Activated CD4-positive, alpha-beta T cell treated with anti-CD3 and anti-CD28 coated beads for 36 hours (primary cell): ENCODE data around the gene QSOX2. TPM values are rescaled to one million over a fixed set of nuclear protein-coding genes. Genes with fewer than 3 reads are reported as not detected.

Source experiments
- ATAC-seq: fragments of 200-7000 bp; cut with Tn5 transposase; one replicate; pipeline ENCODE4 v1.10.0; 2021; ENCODE audit warnings: mild to moderate bottlenecking, moderate library complexity
- CTCF ChIA-PET: fragments of 350-600 bp; sonication (Branson Sonifier 250); formaldehyde crosslinking; loops from one replicate; lab custom pipeline; 2021; ENCODE audit warnings: antibody characterized with exemption; lab: Charles Lee
- POLR2A ChIA-PET: fragments of 350-600 bp; sonication (Branson Sonifier 250); formaldehyde crosslinking; loops from one replicate; lab custom pipeline; 2021; ENCODE audit warnings: antibody characterized with exemption, inconsistent platforms; lab: Charles Lee
- DNase-seq: peaks from one replicate; pipeline ENCODE4 v3.0.0-alpha.2; 2020
- H3K27ac Mint-ChIP-seq: one replicate; pipeline ENCODE4 v1.8.0; 2021; ENCODE audit warnings: mixed read lengths
- H3K27me3 Mint-ChIP-seq: one replicate; pipeline ENCODE4 v1.8.0; 2021; ENCODE audit warnings: mixed read lengths
- H3K36me3 Mint-ChIP-seq: one replicate; pipeline ENCODE4 v1.8.0; 2021; ENCODE audit warnings: low read depth, mixed read lengths
- H3K4me1 Mint-ChIP-seq: one replicate; pipeline ENCODE4 v1.8.0; 2021; ENCODE audit warnings: mixed read lengths
- H3K4me3 Mint-ChIP-seq: one replicate; pipeline ENCODE4 v1.8.0; 2021; ENCODE audit warnings: mild to moderate bottlenecking, moderate library complexity, mixed read lengths
- H3K9me3 Mint-ChIP-seq: one replicate; pipeline ENCODE4 v1.8.0; 2021; ENCODE audit warnings: low read depth, mixed read lengths
- intact Hi-C, 2 experiments: fragments of 100-400 bp; cut with DNase I in 1 of 2; cut with micrococcal nuclease in 1 of 2; formaldehyde crosslinking; loops; one replicate each; pipeline versions ENCODE4 v1.14.2 to v1.15.1; 2022 to 2024; cut with DNase I, micrococcal nuclease
- total RNA-seq, 2 experiments: library from RNA; stranded (reverse); gene quantifications; one replicate each; pipeline ENCODE4 v1.2.3, GENCODE V29; 2021

QSOX2 gene
- total RNA-seq, 2 experiments from 2014 or later: 18.1 to 21.2 TPM

- ATAC-seq (no peak), DNase-seq (no peak)
- intact Hi-C loops: loop anchor here in 1 of 2 experiments (10.0 kb wide), 2 partner anchors 547 to 1207 kb away; partner anchors contain the start of genes CCDC183, NSMF and TMEM141
- peaks cover 5% of the 10 kb centered on the region for H3K36me3 Mint-ChIP-seq
- ChIA-PET POLR2A (no interaction called here), CTCF (no interaction called here)
- no peaks in the 10 kb centered on the region for H3K27me3 Mint-ChIP-seq
- H3K27ac Mint-ChIP-seq: no peak overlapping the region
- H3K4me1 Mint-ChIP-seq: peaks cover 28% of the 10 kb centered on the region
- no peaks in the 10 kb centered on the region for H3K9me3 Mint-ChIP-seq
- H3K4me3 Mint-ChIP-seq: no peak overlapping the region
Measured at GRCh38 chr9:136247551-136247916, 1.9 kb upstream of the QSOX2 start.

DNA sequence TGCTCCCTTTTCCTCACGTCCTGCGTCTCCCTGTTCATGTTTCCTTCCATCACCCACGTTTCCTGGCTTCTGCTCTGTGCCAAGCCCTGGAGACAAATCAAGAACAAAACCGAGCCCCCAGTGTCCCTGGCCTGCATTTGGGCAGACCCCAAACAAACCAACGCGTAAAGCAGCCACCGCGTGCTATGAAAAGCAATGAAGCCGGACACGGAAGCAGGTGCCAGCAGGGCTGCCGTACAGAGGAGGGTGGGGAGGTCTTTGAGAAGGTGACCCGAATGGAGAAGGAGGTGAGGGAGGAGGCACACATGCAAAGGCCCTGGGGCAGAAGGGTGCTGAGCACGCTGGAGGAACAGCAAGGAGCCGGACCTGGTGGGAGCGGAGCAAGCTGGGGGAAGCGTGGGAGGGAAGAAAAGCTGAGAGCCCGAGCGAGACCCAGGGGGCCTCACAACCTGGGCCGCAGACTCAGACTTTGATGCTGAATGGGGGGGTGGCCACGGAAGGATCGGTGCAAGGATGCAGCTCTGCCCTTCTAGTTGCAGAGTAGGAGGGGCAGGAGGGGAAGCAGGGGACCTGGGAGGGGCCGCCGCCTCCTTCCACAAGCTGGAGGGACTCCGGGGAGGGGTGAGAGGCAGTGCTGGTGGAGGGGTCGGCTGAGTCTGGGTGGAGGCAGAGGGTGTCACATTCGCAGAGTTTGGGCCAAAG is 1.4 kb upstream of the QSOX2 start:
- no peak overlapping the region for H3K27ac Mint-ChIP-seq
- H3K9me3 Mint-ChIP-seq: no peaks in the 10 kb centered on the region
- H3K36me3 Mint-ChIP-seq: peaks cover 5% of the 10 kb centered on the region
- intact Hi-C loops: loop anchor here in 1 of 2 experiments (10.0 kb wide), 2 partner anchors 548 to 1208 kb away; partner anchors contain the start of genes CCDC183, NSMF and TMEM141
- no peak overlapping the region for H3K4me3 Mint-ChIP-seq
- no peak for DNase-seq
- H3K27me3 Mint-ChIP-seq: no peaks in the 10 kb centered on the region
- peaks cover 28% of the 10 kb centered on the region for H3K4me1 Mint-ChIP-seq
- ChIA-PET CTCF (interaction anchor here (0.7 kb wide), 1 partner anchor 20 kb away, joined by 3 read pairs; no protein-coding TSS in a partner anchor), POLR2A (no interaction called here)
- ATAC-seq: no peak

DNA sequence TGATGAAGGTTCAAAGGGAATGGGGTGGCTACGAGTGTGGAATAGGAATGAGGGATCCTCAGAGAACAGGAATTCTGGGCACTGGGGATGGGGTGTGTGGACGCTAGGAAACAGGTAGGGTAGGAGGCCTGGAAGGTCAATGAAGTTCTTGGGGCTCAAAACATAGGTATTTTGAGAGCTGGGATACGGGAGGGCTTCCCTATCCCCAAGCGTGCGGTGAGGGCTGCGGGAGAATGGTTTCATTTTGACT is 718 bp downstream of the QSOX2 start:
- POLR2A ChIA-PET: no interaction called here
- no peak for DNase-seq
- intact Hi-C loops: loop anchor here (1.0 to 10.0 kb wide), 15 partner anchors 13 to 1210 kb away; partner anchors contain the start of genes CAMSAP1 (in 1 of the 2), CCDC183 (in 1 of the 2), DNLZ (in 1 of the 2) and INPP5E (in 1 of the 2)
- CTCF ChIA-PET: interaction anchor here (1.0 kb wide), 1 partner anchor 17 kb away, joined by 4 read pairs; no protein-coding TSS in a partner anchor
- Mint-ChIP-seq H3K27ac (peak overlapping the region; percentile 95), H3K9me3 (no peaks in the 10 kb centered on the region), H3K4me3 (peak overlapping the region; percentile 85), H3K36me3 (peaks cover 11% of the 10 kb centered on the region), H3K4me1 (peaks cover 28% of the 10 kb centered on the region), H3K27me3 (no peaks in the 10 kb centered on the region)
- no peak for ATAC-seq

DNA sequence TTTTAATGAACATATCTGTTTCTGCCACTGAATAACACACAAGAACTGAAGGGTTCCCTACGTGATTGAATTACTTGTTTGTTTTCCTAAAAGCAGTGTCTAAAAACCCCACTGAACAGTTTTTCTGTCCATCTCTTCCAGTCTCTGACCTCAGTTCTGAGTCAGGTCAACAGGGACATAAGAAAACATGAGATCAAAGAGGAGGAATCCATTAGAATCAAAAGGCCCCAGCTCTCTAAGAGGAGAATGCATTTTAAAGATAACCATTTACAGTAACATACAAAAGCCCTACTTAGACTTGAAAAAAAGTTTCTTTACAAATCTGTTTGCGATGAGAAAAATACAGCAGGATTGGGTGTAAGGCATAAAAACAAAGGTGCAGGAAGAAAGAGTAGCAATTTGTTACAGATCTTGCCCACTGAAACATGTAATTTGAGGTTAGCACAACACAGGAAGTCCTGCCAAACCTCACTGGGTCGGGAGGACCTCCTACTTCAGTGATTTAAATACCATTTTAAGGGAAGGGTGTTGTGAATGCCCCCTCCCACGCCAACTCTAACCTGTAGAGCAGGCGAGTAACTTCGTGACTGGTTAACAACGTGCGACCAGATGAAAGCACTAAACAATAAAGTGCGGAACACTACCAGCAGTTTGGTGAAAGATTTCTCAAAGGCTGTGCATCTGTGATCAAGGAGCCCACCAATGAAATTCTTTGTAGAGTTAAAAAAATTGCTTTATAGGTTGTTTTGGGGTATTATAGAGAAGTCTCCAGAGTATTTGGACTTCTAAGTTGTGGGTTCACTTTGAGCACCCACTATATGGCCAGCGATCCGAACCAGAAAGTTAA is 1.3 kb downstream of the QSOX2 start:
- H3K27ac Mint-ChIP-seq: peak overlapping the region; percentile 95
- POLR2A ChIA-PET: no interaction called here

DNA sequence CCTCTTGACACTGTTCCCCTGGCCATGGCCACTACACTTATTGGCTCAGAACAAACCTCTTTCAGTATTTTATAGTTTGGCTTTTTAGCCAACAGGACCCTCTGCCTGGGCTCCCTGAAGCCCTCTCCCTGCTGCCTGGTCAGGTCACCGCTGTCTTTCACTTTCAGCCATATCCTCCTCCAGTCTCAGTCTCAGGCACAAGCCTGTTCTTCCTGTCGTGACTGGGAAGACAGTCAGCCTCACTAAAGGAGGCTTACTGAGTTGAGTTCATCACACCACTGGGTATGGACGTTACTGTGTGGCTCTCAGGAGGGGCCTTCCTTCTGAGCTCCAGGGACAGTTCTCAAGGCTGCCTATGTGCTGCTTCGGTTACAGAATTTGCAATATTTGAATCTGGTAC is 2.0 kb downstream of the QSOX2 start:
- Mint-ChIP-seq H3K9me3 (no peaks in the 10 kb centered on the region), H3K4me1 (peaks cover 28% of the 10 kb centered on the region), H3K36me3 (peaks cover 11% of the 10 kb centered on the region), H3K27me3 (no peaks in the 10 kb centered on the region), H3K27ac (peak overlapping the region; percentile 95), H3K4me3 (peak overlapping the region; percentile 85)
- ChIA-PET POLR2A (no interaction called here), CTCF (interaction anchor here (1.2 to 1.3 kb wide), 2 partner anchors 11 to 39 kb away, joined by 3 to 5 read pairs; no protein-coding TSS in a partner anchor)
- DNase-seq: no peak
- intact Hi-C loops: loop anchor here (1.0 to 10.0 kb wide), 7 partner anchors 11 to 1211 kb away; partner anchors contain the start of genes CCDC183 (in 1 of the 2), NOTCH1 (in 1 of the 2), NSMF (in 1 of the 2) and PAXX (in 1 of the 2)
- ATAC-seq: no peak

More for the DNA sequence above, 1.3 kb downstream of the QSOX2 start:
- Mint-ChIP-seq H3K9me3 (no peaks in the 10 kb centered on the region), H3K4me3 (peak overlapping the region; percentile 85), H3K4me1 (peaks cover 28% of the 10 kb centered on the region), H3K36me3 (peaks cover 11% of the 10 kb centered on the region), H3K27me3 (no peaks in the 10 kb centered on the region)
- ATAC-seq (peak; percentile 83), DNase-seq (peak; percentile 88)
- CTCF ChIA-PET: no interaction called here
- intact Hi-C loops: loop anchor here (1.0 to 10.0 kb wide), 7 partner anchors 12 to 1210 kb away; partner anchors contain the start of genes CCDC183 (in 1 of the 2), NOTCH1 (in 1 of the 2), NSMF (in 1 of the 2) and PAXX (in 1 of the 2)

DNA sequence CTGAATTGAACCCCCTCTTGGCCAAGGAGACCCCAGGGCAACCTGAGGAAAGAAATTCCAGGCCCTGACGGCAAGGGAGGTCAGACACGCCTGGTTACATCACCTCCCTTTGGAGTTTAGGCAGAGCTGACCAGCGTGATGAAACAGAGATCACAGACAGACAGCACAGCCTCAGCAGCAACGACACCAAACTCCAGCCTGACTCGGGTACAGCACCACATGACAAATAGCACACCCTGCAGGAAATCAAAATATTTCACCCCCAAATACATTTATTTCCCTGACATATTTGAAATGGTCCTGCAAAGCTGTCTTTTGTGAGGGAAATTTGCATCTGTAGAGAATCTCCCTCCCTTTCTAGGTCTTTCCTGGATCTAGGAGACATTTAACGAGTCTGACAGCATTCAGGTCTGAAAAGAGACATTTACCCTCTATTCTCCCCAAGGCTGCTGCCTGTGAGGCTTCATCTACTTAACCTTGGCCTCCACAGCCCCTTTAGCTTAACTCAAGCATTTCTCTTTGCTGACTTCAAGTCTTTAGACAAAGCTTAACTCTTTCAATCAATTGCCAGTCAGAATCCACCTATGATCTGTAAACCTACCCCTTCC is 2.6 kb downstream of the QSOX2 start:
- Mint-ChIP-seq H3K4me3 (no peak overlapping the region), H3K4me1 (peaks cover 28% of the 10 kb centered on the region), H3K27me3 (no peaks in the 10 kb centered on the region), H3K9me3 (no peaks in the 10 kb centered on the region), H3K27ac (peak overlapping the region; percentile 95), H3K36me3 (peaks cover 11% of the 10 kb centered on the region)
- DNase-seq (no peak), ATAC-seq (no peak)
- intact Hi-C loops: loop anchor here in 1 of 2 experiments (10.0 kb wide), 2 partner anchors 552 to 1212 kb away; partner anchors contain the start of genes CCDC183, NSMF and TMEM141
- ChIA-PET POLR2A (interaction anchor here (1.0 kb wide), 1 partner anchor 20 kb away, joined by 3 read pairs; no protein-coding TSS in a partner anchor), CTCF (interaction anchor here (0.8 to 1.3 kb wide), 3 partner anchors 10 to 40 kb away, joined by 3 to 5 read pairs (median 3); no protein-coding TSS in a partner anchor)

DNA sequence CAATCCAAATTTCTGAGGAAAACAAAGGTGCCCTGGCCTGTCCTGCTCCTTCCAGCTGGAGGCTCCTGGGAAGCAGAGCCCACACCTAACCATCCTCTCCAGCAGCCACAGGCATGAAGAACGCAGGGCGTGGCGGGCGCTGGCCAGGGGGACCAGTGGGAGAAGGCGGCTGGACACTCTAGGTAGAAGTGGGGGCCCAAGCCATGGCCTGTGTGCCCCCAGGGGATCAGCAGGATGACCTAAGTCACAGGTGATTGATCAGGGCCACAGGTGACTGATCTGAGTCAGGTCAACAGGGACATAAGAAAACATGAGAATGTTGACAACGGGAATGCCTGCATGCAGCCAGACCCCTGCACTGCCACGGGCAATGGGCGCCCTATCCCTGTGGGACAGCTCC is 3.4 kb downstream of the QSOX2 start:
- ATAC-seq (no peak), DNase-seq (no peak)
- Mint-ChIP-seq H3K4me1 (peaks cover 28% of the 10 kb centered on the region), H3K27ac (no peak overlapping the region), H3K9me3 (no peaks in the 10 kb centered on the region), H3K27me3 (no peaks in the 10 kb centered on the region), H3K4me3 (no peak overlapping the region), H3K36me3 (peaks cover 11% of the 10 kb centered on the region)
- intact Hi-C loops: loop anchor here in 1 of 2 experiments (10.0 kb wide), 2 partner anchors 553 to 1213 kb away; partner anchors contain the start of genes CCDC183, NSMF and TMEM141
- ChIA-PET CTCF (interaction anchor here (0.5 to 1.2 kb wide), 3 partner anchors 10 to 158 kb away, joined by 3 read pairs; partner anchors contain the start of gene SNAPC4), POLR2A (interaction anchor here (1.0 kb wide), 1 partner anchor 19 kb away, joined by 3 read pairs; no protein-coding TSS in a partner anchor)

- no peaks in the 10 kb centered on the region for H3K27me3 Mint-ChIP-seq
- no peaks in the 10 kb centered on the region for H3K9me3 Mint-ChIP-seq
- H3K4me3 Mint-ChIP-seq: no peak overlapping the region
- no peak for ATAC-seq
- H3K4me1 Mint-ChIP-seq: peaks cover 28% of the 10 kb centered on the region
- DNase-seq: no peak
- intact Hi-C loops: loop anchor here in 1 of 2 experiments (10.0 kb wide), 2 partner anchors 553 to 1213 kb away; partner anchors contain the start of genes CCDC183, NSMF and TMEM141
- peaks cover 11% of the 10 kb centered on the region for H3K36me3 Mint-ChIP-seq
- ChIA-PET CTCF (interaction anchor here (0.5 kb wide), 1 partner anchor 159 kb away, joined by 3 read pairs; the partner anchor contains the start of gene SNAPC4), POLR2A (no interaction called here)
- H3K27ac Mint-ChIP-seq: no peak overlapping the region
Measured at GRCh38 chr9:136241542-136241941, 4.1 kb downstream of the QSOX2 start.

DNA sequence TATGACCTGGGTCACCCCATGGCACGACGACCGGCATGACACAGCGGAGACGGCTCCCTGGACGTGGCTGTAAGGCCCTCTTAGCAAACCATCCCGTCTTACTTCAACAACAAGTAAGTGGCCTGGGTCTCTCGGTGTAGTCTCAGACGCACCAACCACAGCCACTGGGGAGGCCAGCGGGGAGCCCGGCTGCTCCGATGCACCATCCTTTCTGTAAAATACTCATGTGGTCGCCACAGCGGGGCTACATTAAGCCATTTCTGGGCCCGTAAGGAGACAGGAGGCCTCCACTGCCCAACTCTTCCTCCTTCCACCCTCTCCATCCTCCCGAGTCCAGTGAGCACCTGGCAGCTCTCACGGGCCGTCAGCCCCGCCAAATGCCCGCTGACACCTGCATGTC is 4.7 kb downstream of the QSOX2 start:
- ATAC-seq: no peak
- Mint-ChIP-seq H3K4me1 (peaks cover 26% of the 10 kb centered on the region), H3K4me3 (no peak overlapping the region), H3K9me3 (no peaks in the 10 kb centered on the region), H3K27me3 (no peaks in the 10 kb centered on the region), H3K27ac (no peak overlapping the region), H3K36me3 (peaks cover 16% of the 10 kb centered on the region)
- DNase-seq: no peak
- CTCF ChIA-PET: no interaction called here
- POLR2A ChIA-PET: no interaction called here
- intact Hi-C loops: loop anchor here in 1 of 2 experiments (10.0 kb wide), 2 partner anchors 554 to 1214 kb away; partner anchors contain the start of genes CCDC183, NSMF and TMEM141

DNA sequence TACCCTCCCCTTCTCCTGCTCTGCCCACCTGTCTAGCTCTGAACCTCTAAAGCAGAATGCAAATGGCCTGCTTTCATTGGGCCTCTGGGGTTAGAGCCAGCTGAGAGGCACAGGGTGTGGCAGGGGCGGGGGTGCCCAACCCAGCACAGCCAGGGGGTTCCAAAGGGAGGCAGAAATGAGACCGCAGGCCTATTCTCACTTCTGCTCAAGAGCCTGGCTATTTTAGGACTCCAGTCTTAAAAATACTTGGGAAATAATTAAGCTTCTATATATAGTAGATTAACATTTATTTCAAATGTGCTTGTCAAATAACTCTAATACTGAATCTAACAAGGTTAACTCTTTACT is 5.7 kb downstream of the QSOX2 start:
- Mint-ChIP-seq H3K9me3 (no peaks in the 10 kb centered on the region), H3K4me1 (peaks cover 22% of the 10 kb centered on the region), H3K27ac (no peak overlapping the region), H3K4me3 (no peak overlapping the region), H3K27me3 (no peaks in the 10 kb centered on the region), H3K36me3 (peaks cover 20% of the 10 kb centered on the region)
- ChIA-PET CTCF (interaction anchor here (1.3 kb wide), 1 partner anchor 13 kb away, joined by 3 read pairs; no protein-coding TSS in a partner anchor), POLR2A (no interaction called here)
- ATAC-seq (no peak), DNase-seq (no peak)
- intact Hi-C loops: loop anchor here in 1 of 2 experiments (10.0 kb wide), 2 partner anchors 555 to 1215 kb away; partner anchors contain the start of genes CCDC183, NSMF and TMEM141
